Putamen (tissue), 1 donor: ENCODE results near the gene SWI5.

Source experiments
- DNase-seq: peaks from one replicate; pipeline ENCODE4 v3.0.0-alpha.2; 2016; ENCODE audit warnings: low spot score

SWI5 gene

GRCh38 chr9:128251732-128252100, 24.4 kb upstream of the SWI5 start:
- no peak for DNase-seq

- DNase-seq: no peak
Measured at GRCh38 chr9:128252317-128253139, 23.5 kb upstream of the SWI5 start.

- no peak for DNase-seq
Measured at GRCh38 chr9:128253140-128253990, 22.7 kb upstream of the SWI5 start.

GRCh38 chr9:128253991-128254346, 22.1 kb upstream of the SWI5 start:
- no peak for DNase-seq

- DNase-seq: no peak
Measured at GRCh38 chr9:128254362-128254761, 21.7 kb upstream of the SWI5 start.

GRCh38 chr9:128254855-128255759, 21.0 kb upstream of the SWI5 start:
- DNase-seq: no peak

GRCh38 chr9:128257086-128257825, 18.8 kb upstream of the SWI5 start:
- no peak for DNase-seq

- DNase-seq: no peak
Measured at GRCh38 chr9:128257907-128258306, 18.2 kb upstream of the SWI5 start.

- no peak for DNase-seq
Measured at GRCh38 chr9:128258326-128258725, 17.8 kb upstream of the SWI5 start.

- no peak for DNase-seq
Measured at GRCh38 chr9:128259156-128259555, 16.9 kb upstream of the SWI5 start.

GRCh38 chr9:128260340-128260739, 15.7 kb upstream of the SWI5 start:
- no peak for DNase-seq

- DNase-seq: no peak
Measured at GRCh38 chr9:128262687-128263086, 13.4 kb upstream of the SWI5 start.

GRCh38 chr9:128265348-128265847, 10.7 kb upstream of the SWI5 start:
- DNase-seq: no peak

- no peak for DNase-seq
Measured at GRCh38 chr9:128266868-128267590, 9.0 kb upstream of the SWI5 start.

GRCh38 chr9:128271112-128271511, 5.0 kb upstream of the SWI5 start:
- no peak for DNase-seq

GRCh38 chr9:128271512-128271911, 4.6 kb upstream of the SWI5 start:
- DNase-seq: no peak

- DNase-seq: no peak
Measured at GRCh38 chr9:128274245-128274644, 1.8 kb upstream of the SWI5 start.

- DNase-seq: no peak
Measured at GRCh38 chr9:128275198-128276007, 673 bp upstream of the SWI5 start, which contains the start of gene GOLGA2. GOLGA2 (minus strand) TSS chr9:128276007; CDS start chr9:128275976, 31 bp downstream.

- DNase-seq: no peak
Measured at GRCh38 chr9:128276574-128277270, 646 bp downstream of the SWI5 start.
